Smooth muscle cell of the umbilical artery (primary cell): ENCODE results near the gene PNLIPRP3. TPM values are rescaled to one million over a fixed set of nuclear protein-coding genes. Genes with fewer than 3 reads are reported as not detected.

Source experiments
- total RNA-seq: library from RNA; depleted of rRNA; stranded (reverse); fragments of >200 nt; gene quantifications from 2 replicates; pipeline ENCODE4 v1.2.3, GENCODE V29; 2014

The PNLIPRP3 gene
- not detected in 2 replicates for total RNA-seq

GRCh38 chr10:116427671-116428070 is at the start of gene PNLIPRP3:
Gene PNLIPRP3 (plus strand): TSS chr10:116427847. CDS start chr10:116428013, 166 bp downstream.

Other genes with a start within 250 kb of the PNLIPRP3 start
- 0.30 and 0.46 TPM in 2 replicates for gene GFRA1, start 154.6 kb upstream of the PNLIPRP3 start, total RNA-seq
- not detected in 2 replicates for gene CCDC172, start 103.4 kb upstream of the PNLIPRP3 start, total RNA-seq
- gene PNLIP, start 118.1 kb downstream of the PNLIPRP3 start, total RNA-seq, result not detected in 2 replicates
- not detected in 2 replicates for gene PNLIPRP1, start 163.1 kb downstream of the PNLIPRP3 start, total RNA-seq
- gene PNLIPRP2, start 193.1 kb downstream of the PNLIPRP3 start, total RNA-seq, result not detected in 2 replicates